ENCODE results near the gene KMT2D.
A peak's percentile ranks its signal among the peaks of the same experiment; 100 is the strongest.

The KMT2D gene

GRCh38 chr12:49046129-49046895 is 14.3 kb downstream of the KMT2D start:
- Histone ChIP-seq H3K9me3 (no peaks in the 10 kb centered on the region), H3K36me3 (peaks cover 91% of the 10 kb centered on the region), H3K4me1 (no peaks in the 10 kb centered on the region), H3K4me3 (ENCODE audit: low read depth, low read length) (no peak overlapping the region), H3K27me3 (no peaks in the 10 kb centered on the region)
- DNase-seq = no peak
- TF ChIP-seq, protein P1, sequence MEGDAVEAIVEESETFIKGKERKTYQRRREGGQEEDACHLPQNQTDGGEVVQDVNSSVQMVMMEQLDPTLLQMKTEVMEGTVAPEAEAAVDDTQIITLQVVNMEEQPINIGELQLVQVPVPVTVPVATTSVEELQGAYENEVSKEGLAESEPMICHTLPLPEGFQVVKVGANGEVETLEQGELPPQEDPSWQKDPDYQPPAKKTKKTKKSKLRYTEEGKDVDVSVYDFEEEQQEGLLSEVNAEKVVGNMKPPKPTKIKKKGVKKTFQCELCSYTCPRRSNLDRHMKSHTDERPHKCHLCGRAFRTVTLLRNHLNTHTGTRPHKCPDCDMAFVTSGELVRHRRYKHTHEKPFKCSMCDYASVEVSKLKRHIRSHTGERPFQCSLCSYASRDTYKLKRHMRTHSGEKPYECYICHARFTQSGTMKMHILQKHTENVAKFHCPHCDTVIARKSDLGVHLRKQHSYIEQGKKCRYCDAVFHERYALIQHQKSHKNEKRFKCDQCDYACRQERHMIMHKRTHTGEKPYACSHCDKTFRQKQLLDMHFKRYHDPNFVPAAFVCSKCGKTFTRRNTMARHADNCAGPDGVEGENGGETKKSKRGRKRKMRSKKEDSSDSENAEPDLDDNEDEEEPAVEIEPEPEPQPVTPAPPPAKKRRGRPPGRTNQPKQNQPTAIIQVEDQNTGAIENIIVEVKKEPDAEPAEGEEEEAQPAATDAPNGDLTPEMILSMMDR (IDR thresholded peaks at IDR 0.05; ENCODE audit: low read depth, low read length) = no peak

DNA sequence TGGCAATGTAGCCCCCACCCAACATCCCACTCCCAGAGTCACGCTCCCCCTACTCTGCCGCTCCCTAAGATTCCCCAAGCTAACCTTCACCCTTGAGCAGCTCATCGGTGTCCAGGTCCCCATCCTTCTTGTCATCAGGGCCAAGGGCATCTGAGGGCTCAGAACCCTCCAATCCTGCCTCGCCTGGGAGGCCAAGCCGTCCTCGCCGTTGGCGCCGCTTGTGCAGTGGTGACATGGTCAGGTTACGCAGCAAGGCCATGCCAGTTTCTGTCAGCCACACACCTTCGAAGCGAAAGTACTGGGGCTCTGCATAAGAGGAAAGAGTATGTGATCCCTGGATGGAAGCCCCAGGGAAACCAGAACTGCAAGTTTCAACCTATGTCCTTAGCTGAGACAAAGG is 15.9 kb downstream of the KMT2D start:
- Histone ChIP-seq H3K9me3 (no peaks in the 10 kb centered on the region), H3K36me3 (peaks cover 91% of the 10 kb centered on the region), H3K4me3 (ENCODE audit: low read depth, low read length) (no peak overlapping the region), H3K27me3 (no peaks in the 10 kb centered on the region), H3K4me1 (no peaks in the 10 kb centered on the region)
- TF ChIP-seq, protein P1 (IDR thresholded peaks at IDR 0.05; ENCODE audit: low read depth, low read length) = no peak
- DNase-seq = no peak

DNA sequence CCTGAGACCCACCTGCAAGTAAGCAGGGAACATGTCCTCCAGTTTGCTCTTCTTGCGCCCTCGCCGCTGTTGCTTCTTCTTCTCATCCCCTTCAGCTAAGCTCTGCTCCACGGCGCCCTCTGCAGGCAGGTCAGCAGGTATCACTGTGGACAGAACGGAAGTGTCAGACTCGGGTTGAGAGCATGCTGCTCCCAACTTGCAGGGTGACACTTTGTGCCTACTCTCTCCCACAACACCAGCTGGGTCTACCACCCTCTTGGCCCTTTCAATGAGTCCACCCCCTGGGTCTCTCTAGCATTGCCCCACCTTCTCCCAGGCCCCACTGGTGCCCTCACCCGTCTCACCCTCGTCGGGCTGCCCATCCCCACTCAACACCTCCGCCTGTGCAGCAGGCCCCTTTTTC is 16.7 kb downstream of the KMT2D start:
- no peak overlapping the region for H3K4me3 ChIP-seq (ENCODE audit: low read depth, low read length)
- H3K4me1 ChIP-seq = no peaks in the 10 kb centered on the region
- TF ChIP-seq, protein P1 (IDR thresholded peaks at IDR 0.05; ENCODE audit: low read depth, low read length) = peak; percentile 89
- DNase-seq = peak; percentile 90
- no peaks in the 10 kb centered on the region for H3K9me3 ChIP-seq
- H3K36me3 ChIP-seq = peaks cover 91% of the 10 kb centered on the region
- no peaks in the 10 kb centered on the region for H3K27me3 ChIP-seq

- Histone ChIP-seq H3K4me3 (ENCODE audit: low read depth, low read length) (no peak overlapping the region), H3K36me3 (peaks cover 91% of the 10 kb centered on the region), H3K4me1 (no peaks in the 10 kb centered on the region), H3K27me3 (no peaks in the 10 kb centered on the region), H3K9me3 (no peaks in the 10 kb centered on the region)
- TF ChIP-seq, protein P1 (IDR thresholded peaks at IDR 0.05; ENCODE audit: low read depth, low read length) = no peak
- no peak for DNase-seq
These were observed 17.4 kb downstream of the KMT2D start for GRCh38 chr12:49043241-49043640.

GRCh38 chr12:49041881-49042484 is 18.6 kb downstream of the KMT2D start:
- no peak overlapping the region for H3K4me3 ChIP-seq (ENCODE audit: low read depth, low read length)
- no peak for DNase-seq
- H3K36me3 ChIP-seq = peaks cover 94% of the 10 kb centered on the region
- H3K4me1 ChIP-seq = no peaks in the 10 kb centered on the region
- H3K9me3 ChIP-seq = no peaks in the 10 kb centered on the region
- TF ChIP-seq, protein P1 (IDR thresholded peaks at IDR 0.05; ENCODE audit: low read depth, low read length) = no peak
- no peaks in the 10 kb centered on the region for H3K27me3 ChIP-seq
